ENCODE results near the gene ACTL10. TPM values are rescaled to one million over a fixed set of nuclear protein-coding genes. Genes with fewer than 3 reads are reported as not detected.

The ACTL10 gene
- total RNA-seq, 1 experiment from 2014 or later: 0.85 TPM

DNA sequence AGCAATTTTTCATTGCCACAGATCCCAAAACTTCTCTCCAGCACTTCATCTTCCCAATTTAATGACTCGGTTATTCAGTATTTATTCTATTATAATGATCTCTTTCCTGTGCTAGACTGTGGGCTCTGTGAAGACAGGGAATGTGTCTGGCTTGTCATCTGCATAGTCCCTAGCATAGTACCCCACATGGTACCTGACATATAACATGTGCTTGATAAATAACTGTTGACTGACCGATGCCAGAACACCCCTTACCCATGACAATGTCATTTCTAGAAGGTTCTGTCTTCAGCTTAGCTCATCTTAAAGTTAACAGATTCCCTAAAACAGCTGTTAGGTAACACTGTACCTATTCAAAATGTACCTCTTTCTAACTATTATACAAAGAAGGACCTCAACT lies 49.8 kb downstream of the ACTL10 start:
- intact Hi-C loops (cut with micrococcal nuclease; ENCODE audit: unreplicated experiment): no loop called here
- Histone ChIP-seq H3K79me2 (ENCODE audit: low read depth) (peaks cover 7% of the 10 kb centered on the region; the same call in 1 of the 2 replicates), H3K4me1 (replicated peaks; ENCODE audit: insufficient read depth) (peaks cover 13% of the 10 kb centered on the region; the same call in 1 of the 2 replicates), H2AFZ (no peak overlapping the region), H3K27ac (no peak overlapping the region), H3K4me3 (no peak overlapping the region), H4K20me1 (ENCODE audit: insufficient read depth) (no peaks in the 10 kb centered on the region), H3K27me3 (ENCODE audit: insufficient read depth, low read depth) (no peaks in the 10 kb centered on the region), H3K4me2 (no peak overlapping the region), H3K9me3 (ENCODE audit: insufficient read depth, low read depth) (no peaks in the 10 kb centered on the region), H3F3A (ENCODE audit: insufficient read depth, low read depth) (peaks cover 2% of the 10 kb centered on the region; the same call in 1 of the 2 replicates), H3K36me3 (ENCODE audit: low read depth) (no peaks in the 10 kb centered on the region), H3K9me2 (ENCODE audit: insufficient read depth) (no peaks in the 10 kb centered on the region)
- TF ChIP-seq, protein P1, sequence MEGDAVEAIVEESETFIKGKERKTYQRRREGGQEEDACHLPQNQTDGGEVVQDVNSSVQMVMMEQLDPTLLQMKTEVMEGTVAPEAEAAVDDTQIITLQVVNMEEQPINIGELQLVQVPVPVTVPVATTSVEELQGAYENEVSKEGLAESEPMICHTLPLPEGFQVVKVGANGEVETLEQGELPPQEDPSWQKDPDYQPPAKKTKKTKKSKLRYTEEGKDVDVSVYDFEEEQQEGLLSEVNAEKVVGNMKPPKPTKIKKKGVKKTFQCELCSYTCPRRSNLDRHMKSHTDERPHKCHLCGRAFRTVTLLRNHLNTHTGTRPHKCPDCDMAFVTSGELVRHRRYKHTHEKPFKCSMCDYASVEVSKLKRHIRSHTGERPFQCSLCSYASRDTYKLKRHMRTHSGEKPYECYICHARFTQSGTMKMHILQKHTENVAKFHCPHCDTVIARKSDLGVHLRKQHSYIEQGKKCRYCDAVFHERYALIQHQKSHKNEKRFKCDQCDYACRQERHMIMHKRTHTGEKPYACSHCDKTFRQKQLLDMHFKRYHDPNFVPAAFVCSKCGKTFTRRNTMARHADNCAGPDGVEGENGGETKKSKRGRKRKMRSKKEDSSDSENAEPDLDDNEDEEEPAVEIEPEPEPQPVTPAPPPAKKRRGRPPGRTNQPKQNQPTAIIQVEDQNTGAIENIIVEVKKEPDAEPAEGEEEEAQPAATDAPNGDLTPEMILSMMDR (conservative IDR thresholded peaks at IDR 0.05): no peak
- no peak for TF ChIP-seq EZH2 (IDR thresholded peaks at IDR 0.05; ENCODE audit: low read depth)
- no peak for DNase-seq
- ChIA-PET CTCF (no interaction called here), POLR2A (ENCODE audit: unreplicated experiment) (no interaction called here)
- BruUV-seq (replicated peaks): no TSS peak

Other genes starting within 250 kb of the ACTL10 start
- gene SNTA1, start 223.2 kb upstream of the ACTL10 start, total RNA-seq (2021): 7.6 and 10.1 TPM in 2 replicates
- 20.0 and 22.7 TPM in 2 replicates for gene CBFA2T2, start 176.8 kb upstream of the ACTL10 start, total RNA-seq (2021)
- gene C20orf144, start 4.6 kb upstream of the ACTL10 start, total RNA-seq (2021): 0.18 and 0.20 TPM in 2 replicates
- 72.1 and 77.7 TPM in 2 replicates for gene NECAB3, start 7.5 kb downstream of the ACTL10 start, total RNA-seq (2021)
- gene E2F1, start 19.4 kb downstream of the ACTL10 start, total RNA-seq (2021): 31.5 and 31.6 TPM in 2 replicates
- gene PXMP4, start 53.4 kb downstream of the ACTL10 start, total RNA-seq (2021): 12.2 and 19.1 TPM in 2 replicates
- gene ZNF341, start 65.1 kb downstream of the ACTL10 start, total RNA-seq (2021): 5.2 and 5.6 TPM in 2 replicates
- gene CHMP4B, start 144.4 kb downstream of the ACTL10 start, total RNA-seq (2021): 176 and 180 TPM in 2 replicates